Neural progenitor cell (in vitro differentiated cells): ENCODE data around the gene PNCK.
"Not testable (repeated sequence)": the region's sequence is repeated elsewhere in the genome, so short reads cannot be mapped to it uniquely, and the experiment has no call there.

Source experiments
- EZH2 ChIP-seq: fragments of 200-600 bp; sonication (generic); IDR thresholded peaks from 2 replicates; pipeline ENCODE4 v1.6.1; 2017; ENCODE audit warnings: antibody characterized with exemption, mild to moderate bottlenecking, moderate library complexity
- EZH2phosphoT487 ChIP-seq: fragments of 200-600 bp; sonication (generic); IDR thresholded peaks from 2 replicates; pipeline ENCODE4 v1.6.1; 2017; ENCODE audit warnings: antibody characterized with exemption
- TF ChIP-seq, protein P1 (sequence below): fragments of 200-600 bp; sonication (generic); IDR thresholded peaks from 2 replicates; pipeline ENCODE4 v1.5.1; 2017; ENCODE audit warnings: antibody characterized with exemption, mild to moderate bottlenecking

DNA sequence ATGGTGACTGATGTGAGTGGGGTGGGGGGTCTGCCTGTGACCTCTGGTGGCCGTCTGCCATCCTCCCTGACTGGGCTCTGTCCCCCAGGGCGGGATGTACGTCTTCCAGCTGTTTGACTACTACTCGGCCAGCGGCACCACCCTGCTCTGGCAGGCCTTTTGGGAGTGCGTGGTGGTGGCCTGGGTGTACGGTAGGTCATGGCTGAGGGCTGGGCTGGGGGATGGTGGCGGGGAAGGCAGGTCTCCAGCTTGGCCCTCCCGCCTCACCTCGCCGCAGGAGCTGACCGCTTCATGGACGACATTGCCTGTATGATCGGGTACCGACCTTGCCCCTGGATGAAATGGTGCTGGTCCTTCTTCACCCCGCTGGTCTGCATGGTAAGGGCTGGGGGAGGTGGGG, 20.6 kb upstream of the PNCK start:
- TF ChIP-seq, protein P1, sequence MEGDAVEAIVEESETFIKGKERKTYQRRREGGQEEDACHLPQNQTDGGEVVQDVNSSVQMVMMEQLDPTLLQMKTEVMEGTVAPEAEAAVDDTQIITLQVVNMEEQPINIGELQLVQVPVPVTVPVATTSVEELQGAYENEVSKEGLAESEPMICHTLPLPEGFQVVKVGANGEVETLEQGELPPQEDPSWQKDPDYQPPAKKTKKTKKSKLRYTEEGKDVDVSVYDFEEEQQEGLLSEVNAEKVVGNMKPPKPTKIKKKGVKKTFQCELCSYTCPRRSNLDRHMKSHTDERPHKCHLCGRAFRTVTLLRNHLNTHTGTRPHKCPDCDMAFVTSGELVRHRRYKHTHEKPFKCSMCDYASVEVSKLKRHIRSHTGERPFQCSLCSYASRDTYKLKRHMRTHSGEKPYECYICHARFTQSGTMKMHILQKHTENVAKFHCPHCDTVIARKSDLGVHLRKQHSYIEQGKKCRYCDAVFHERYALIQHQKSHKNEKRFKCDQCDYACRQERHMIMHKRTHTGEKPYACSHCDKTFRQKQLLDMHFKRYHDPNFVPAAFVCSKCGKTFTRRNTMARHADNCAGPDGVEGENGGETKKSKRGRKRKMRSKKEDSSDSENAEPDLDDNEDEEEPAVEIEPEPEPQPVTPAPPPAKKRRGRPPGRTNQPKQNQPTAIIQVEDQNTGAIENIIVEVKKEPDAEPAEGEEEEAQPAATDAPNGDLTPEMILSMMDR, result not testable (repeated sequence)
- TF ChIP-seq EZH2, EZH2phosphoT487: not testable (repeated sequence)
